ENCODE measurements around the gene RASA1. TPM values are rescaled to one million over a fixed set of nuclear protein-coding genes. Genes with fewer than 3 reads are reported as not detected.

The RASA1 gene
- total RNA-seq, 1 donor = 43.8 TPM

DNA sequence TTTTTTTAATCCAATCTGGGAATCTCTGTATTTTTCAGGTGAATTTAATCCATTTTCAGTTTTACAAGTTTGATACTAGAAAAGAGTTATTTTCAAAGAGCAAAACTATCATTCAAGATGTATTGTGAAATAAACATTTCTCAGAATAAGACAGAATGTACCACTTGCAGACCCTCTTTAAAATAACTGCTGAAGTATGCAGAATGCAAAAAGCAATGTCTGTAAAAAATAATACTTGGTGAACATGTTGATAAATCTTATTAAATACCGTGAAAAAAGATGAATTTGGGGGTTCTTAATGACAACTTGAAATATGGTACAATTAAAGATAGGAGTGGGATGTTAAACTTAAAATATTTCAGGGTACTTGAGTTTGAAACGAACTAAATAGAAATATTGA is 26.1 kb upstream of the RASA1 start:
- H4K20me1 ChIP-seq (ENCODE audit: insufficient read depth, low read length) = no peaks in the 10 kb centered on the region
- H3K79me2 ChIP-seq (ENCODE audit: insufficient read depth, low read length) = no peaks in the 10 kb centered on the region
- no peak overlapping the region for H3K4me2 ChIP-seq (ENCODE audit: insufficient read depth, low read length)
- H3K27ac ChIP-seq (ENCODE audit: low read depth, low read length) = no peak overlapping the region
- H3K36me3 ChIP-seq (ENCODE audit: insufficient read depth, low read length) = no peaks in the 10 kb centered on the region
- no peak overlapping the region for H3K4me3 ChIP-seq (ENCODE audit: insufficient read depth, low read length)
- TF ChIP-seq, protein P1, sequence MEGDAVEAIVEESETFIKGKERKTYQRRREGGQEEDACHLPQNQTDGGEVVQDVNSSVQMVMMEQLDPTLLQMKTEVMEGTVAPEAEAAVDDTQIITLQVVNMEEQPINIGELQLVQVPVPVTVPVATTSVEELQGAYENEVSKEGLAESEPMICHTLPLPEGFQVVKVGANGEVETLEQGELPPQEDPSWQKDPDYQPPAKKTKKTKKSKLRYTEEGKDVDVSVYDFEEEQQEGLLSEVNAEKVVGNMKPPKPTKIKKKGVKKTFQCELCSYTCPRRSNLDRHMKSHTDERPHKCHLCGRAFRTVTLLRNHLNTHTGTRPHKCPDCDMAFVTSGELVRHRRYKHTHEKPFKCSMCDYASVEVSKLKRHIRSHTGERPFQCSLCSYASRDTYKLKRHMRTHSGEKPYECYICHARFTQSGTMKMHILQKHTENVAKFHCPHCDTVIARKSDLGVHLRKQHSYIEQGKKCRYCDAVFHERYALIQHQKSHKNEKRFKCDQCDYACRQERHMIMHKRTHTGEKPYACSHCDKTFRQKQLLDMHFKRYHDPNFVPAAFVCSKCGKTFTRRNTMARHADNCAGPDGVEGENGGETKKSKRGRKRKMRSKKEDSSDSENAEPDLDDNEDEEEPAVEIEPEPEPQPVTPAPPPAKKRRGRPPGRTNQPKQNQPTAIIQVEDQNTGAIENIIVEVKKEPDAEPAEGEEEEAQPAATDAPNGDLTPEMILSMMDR (IDR thresholded peaks at IDR 0.05; ENCODE audit: extremely low read depth, low read depth, low read length) = no peak
- no peak overlapping the region for H2AFZ ChIP-seq (ENCODE audit: low read length)
- H3K27me3 ChIP-seq (ENCODE audit: insufficient read depth, low read length) = no peaks in the 10 kb centered on the region
- H3K9me3 ChIP-seq (ENCODE audit: low read depth, low read length) = no peaks in the 10 kb centered on the region
- DNase-seq (ENCODE audit: insufficient read length, low spot score, missing footprints) = no peak
- peaks cover 5% of the 10 kb centered on the region for H3K4me1 ChIP-seq (ENCODE audit: insufficient read depth, low read length)

DNA sequence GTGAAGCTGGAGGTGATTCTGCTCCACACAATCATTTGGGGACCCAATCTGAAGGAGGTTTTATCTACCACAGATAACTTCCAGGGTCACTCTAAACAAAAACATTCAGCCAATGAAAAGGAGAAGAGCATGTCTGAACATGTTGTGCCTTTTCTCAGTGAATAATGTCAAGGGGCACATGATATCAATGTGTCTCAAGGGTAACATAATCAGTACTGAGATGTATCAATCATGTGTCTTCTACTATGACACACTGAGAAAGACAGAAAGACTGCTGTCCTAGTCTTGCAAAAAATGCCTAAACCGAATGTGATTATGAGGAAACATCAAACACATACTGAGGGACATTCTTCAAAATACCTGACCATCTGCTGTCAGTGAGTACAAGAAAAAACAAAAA is 25.4 kb upstream of the RASA1 start:
- Histone ChIP-seq H3K79me2 (ENCODE audit: insufficient read depth, low read length) (no peaks in the 10 kb centered on the region), H4K20me1 (ENCODE audit: insufficient read depth, low read length) (no peaks in the 10 kb centered on the region), H3K4me3 (ENCODE audit: insufficient read depth, low read length) (no peak overlapping the region), H2AFZ (ENCODE audit: low read length) (peak overlapping the region; percentile 68), H3K36me3 (ENCODE audit: insufficient read depth, low read length) (no peaks in the 10 kb centered on the region), H3K9me3 (ENCODE audit: low read depth, low read length) (no peaks in the 10 kb centered on the region), H3K4me1 (ENCODE audit: insufficient read depth, low read length) (peaks cover 5% of the 10 kb centered on the region), H3K27me3 (ENCODE audit: insufficient read depth, low read length) (no peaks in the 10 kb centered on the region), H3K27ac (ENCODE audit: low read depth, low read length) (no peak overlapping the region), H3K4me2 (ENCODE audit: insufficient read depth, low read length) (no peak overlapping the region)
- TF ChIP-seq, protein P1 (IDR thresholded peaks at IDR 0.05; ENCODE audit: extremely low read depth, low read depth, low read length) = no peak
- DNase-seq (ENCODE audit: insufficient read length, low spot score, missing footprints) = no peak

DNA sequence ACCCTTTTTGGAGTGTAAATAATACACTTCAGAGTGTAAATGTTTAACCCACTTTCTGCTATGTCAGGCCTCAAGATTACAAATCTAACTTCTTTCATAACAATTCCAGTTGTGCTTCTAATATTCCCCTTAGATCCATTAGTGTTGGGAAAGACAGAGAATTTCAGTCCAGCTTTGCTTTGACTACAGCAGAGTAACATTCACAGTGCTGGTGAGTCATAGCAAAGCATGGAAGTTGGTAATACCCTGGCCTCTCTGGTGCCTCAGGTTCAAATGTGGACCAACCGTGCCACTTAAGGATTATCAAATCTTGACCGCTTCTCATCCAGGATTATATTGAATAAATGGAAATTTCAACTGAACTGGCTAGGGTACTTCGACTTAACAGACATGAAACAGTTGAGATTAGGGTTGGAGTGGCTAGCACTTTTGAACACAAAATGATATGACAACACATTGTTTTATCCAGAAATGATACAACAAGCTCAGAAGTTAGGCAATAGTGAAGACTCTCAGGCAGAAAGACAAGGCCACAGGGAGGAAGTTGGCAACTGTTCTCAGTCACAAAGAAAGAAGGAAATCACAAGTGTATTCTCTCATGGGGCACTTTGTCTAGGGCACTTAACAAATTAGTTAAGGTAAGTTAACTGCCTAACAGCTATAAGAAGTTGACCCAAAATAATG is 24.4 kb upstream of the RASA1 start:
- TF ChIP-seq, protein P1 (IDR thresholded peaks at IDR 0.05; ENCODE audit: extremely low read depth, low read depth, low read length) = no peak
- Histone ChIP-seq H3K36me3 (ENCODE audit: insufficient read depth, low read length) (no peaks in the 10 kb centered on the region), H3K4me3 (ENCODE audit: insufficient read depth, low read length) (no peak overlapping the region), H3K4me1 (ENCODE audit: insufficient read depth, low read length) (peaks cover 5% of the 10 kb centered on the region), H3K27me3 (ENCODE audit: insufficient read depth, low read length) (no peaks in the 10 kb centered on the region), H3K4me2 (ENCODE audit: insufficient read depth, low read length) (no peak overlapping the region), H4K20me1 (ENCODE audit: insufficient read depth, low read length) (no peaks in the 10 kb centered on the region), H3K9me3 (ENCODE audit: low read depth, low read length) (no peaks in the 10 kb centered on the region), H2AFZ (ENCODE audit: low read length) (peak overlapping the region; percentile 27), H3K79me2 (ENCODE audit: insufficient read depth, low read length) (no peaks in the 10 kb centered on the region), H3K27ac (ENCODE audit: low read depth, low read length) (peak overlapping the region; percentile 58)
- peak; percentile 80 for DNase-seq (ENCODE audit: insufficient read length, low spot score, missing footprints)

DNA sequence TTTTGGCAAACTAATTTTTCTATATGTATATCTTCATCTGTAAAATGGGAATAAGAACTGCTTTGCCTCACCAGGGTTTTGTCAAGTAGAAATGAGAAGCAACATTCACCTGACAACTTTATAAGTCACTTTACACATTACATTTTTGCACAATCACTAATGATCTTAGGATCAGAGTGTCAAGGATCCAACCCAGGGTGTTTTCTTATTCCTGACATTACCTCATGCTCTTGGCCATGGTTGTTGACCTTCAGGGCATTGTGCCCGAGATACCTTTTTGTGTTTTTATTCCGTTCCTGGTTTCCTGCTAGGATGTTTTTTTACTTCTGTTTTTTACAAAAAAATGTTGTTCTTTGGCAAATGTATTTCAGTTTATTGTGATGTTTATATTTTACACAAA is 22.2 kb upstream of the RASA1 start:
- no peak for DNase-seq (ENCODE audit: insufficient read length, low spot score, missing footprints)
- TF ChIP-seq, protein P1 (IDR thresholded peaks at IDR 0.05; ENCODE audit: extremely low read depth, low read depth, low read length) = no peak
- H3K4me3 ChIP-seq (ENCODE audit: insufficient read depth, low read length) = no peak overlapping the region
- H2AFZ ChIP-seq (ENCODE audit: low read length) = no peak overlapping the region
- H3K79me2 ChIP-seq (ENCODE audit: insufficient read depth, low read length) = no peaks in the 10 kb centered on the region
- H3K27me3 ChIP-seq (ENCODE audit: insufficient read depth, low read length) = no peaks in the 10 kb centered on the region
- no peaks in the 10 kb centered on the region for H3K36me3 ChIP-seq (ENCODE audit: insufficient read depth, low read length)
- peaks cover 5% of the 10 kb centered on the region for H3K4me1 ChIP-seq (ENCODE audit: insufficient read depth, low read length)
- no peaks in the 10 kb centered on the region for H3K9me3 ChIP-seq (ENCODE audit: low read depth, low read length)
- H3K4me2 ChIP-seq (ENCODE audit: insufficient read depth, low read length) = no peak overlapping the region
- H4K20me1 ChIP-seq (ENCODE audit: insufficient read depth, low read length) = no peaks in the 10 kb centered on the region
- no peak overlapping the region for H3K27ac ChIP-seq (ENCODE audit: low read depth, low read length)
